Transverse colon (tissue), 4 donors: ENCODE measurements around the gene MTHFD1.

Experiments used
- POLR2AphosphoS5 ChIP-seq, 3 donors: sonication (generic); formaldehyde crosslinking; IDR thresholded peaks; one replicate each; pipeline ENCODE4 v1.6.1; 2016; ENCODE audit warnings: antibody characterized with exemption in 3 of 3
- TF ChIP-seq, protein P1 (sequence below), 5 experiments: fragments of 200-600 bp in 3 of 5; fragments of 450-650 bp in 2 of 5; sonication (generic) in 3 of 5; IDR thresholded peaks; 1 replicate in 2 of 5; 2 replicates in 3 of 5; pipeline ENCODE4 v1.5.1; 2016 to 2017; ENCODE audit warnings: antibody characterized with exemption in 5 of 5, inconsistent platforms in 3 of 5, mild to moderate bottlenecking in 2 of 5, moderate library complexity in 1 of 5

DNA sequence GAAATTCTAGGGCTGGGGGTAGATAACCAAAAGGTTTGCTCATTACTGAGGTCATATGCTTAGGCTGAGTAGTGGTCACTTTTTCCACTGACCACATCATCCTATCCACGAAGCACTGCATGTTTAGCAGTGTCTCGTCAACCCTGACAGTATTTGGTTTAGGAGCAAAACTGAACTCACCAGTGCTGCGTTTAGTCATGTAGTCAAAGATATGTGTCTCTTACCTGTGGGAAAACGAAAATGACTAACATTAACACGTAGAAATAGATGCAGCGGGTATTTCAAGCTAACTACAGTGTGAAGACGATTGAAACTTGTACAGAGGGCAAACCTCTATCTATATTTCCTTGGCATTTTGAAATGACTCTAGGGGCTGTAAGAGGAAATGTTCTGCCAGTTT lies 34.6 kb downstream of the MTHFD1 start:
- TF ChIP-seq, protein P1, sequence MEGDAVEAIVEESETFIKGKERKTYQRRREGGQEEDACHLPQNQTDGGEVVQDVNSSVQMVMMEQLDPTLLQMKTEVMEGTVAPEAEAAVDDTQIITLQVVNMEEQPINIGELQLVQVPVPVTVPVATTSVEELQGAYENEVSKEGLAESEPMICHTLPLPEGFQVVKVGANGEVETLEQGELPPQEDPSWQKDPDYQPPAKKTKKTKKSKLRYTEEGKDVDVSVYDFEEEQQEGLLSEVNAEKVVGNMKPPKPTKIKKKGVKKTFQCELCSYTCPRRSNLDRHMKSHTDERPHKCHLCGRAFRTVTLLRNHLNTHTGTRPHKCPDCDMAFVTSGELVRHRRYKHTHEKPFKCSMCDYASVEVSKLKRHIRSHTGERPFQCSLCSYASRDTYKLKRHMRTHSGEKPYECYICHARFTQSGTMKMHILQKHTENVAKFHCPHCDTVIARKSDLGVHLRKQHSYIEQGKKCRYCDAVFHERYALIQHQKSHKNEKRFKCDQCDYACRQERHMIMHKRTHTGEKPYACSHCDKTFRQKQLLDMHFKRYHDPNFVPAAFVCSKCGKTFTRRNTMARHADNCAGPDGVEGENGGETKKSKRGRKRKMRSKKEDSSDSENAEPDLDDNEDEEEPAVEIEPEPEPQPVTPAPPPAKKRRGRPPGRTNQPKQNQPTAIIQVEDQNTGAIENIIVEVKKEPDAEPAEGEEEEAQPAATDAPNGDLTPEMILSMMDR (IDR thresholded peaks at IDR 0.05) = no peak
- no peak for TF ChIP-seq POLR2AphosphoS5 (IDR thresholded peaks at IDR 0.05)
